ENCODE results near the gene SDK1.

SDK1 gene

GRCh38 chr7:4050126-4050660 lies 749.1 kb downstream of the SDK1 start:
- no peak for TF ChIP-seq CTCF (IDR thresholded peaks at IDR 0.05)
- no peak for DNase-seq (ENCODE audit: low spot score)
- no peak overlapping the region for H3K4me3 ChIP-seq
- no peak overlapping the region for H3K27ac ChIP-seq

GRCh38 chr7:4051696-4052095 lies 750.6 kb downstream of the SDK1 start:
- no peak for TF ChIP-seq CTCF (IDR thresholded peaks at IDR 0.05)
- peak; percentile 63 for DNase-seq (ENCODE audit: low spot score)
- H3K27ac ChIP-seq, result no peak overlapping the region

DNA sequence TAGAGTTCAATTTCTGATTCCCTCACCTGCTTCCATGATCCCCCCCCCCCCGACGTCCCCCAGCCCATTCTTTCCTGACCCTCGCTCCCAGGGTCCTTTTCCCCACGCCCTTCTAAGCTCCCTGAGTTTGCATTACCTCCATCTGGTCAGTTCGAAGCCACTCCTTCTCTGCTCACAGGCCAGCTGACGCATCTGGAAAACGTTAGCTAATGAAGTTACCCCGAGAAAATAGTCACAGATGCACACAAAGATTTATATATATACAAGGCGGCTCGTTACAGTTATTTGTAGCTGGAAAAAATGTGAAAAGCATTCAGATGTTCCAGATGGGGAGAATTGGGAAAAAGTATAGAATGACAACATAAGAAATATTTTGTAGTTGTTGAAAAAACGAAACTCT lies 751.1 kb downstream of the SDK1 start:
- Histone ChIP-seq H3K27ac (no peak overlapping the region), H3K4me3 (no peak overlapping the region)
- TF ChIP-seq CTCF (IDR thresholded peaks at IDR 0.05), result no peak
- DNase-seq (ENCODE audit: low spot score), result no peak

More at GRCh38 chr7:4051696-4052095, 750.6 kb downstream of the SDK1 start:
- no peak overlapping the region for H3K4me3 ChIP-seq

DNA sequence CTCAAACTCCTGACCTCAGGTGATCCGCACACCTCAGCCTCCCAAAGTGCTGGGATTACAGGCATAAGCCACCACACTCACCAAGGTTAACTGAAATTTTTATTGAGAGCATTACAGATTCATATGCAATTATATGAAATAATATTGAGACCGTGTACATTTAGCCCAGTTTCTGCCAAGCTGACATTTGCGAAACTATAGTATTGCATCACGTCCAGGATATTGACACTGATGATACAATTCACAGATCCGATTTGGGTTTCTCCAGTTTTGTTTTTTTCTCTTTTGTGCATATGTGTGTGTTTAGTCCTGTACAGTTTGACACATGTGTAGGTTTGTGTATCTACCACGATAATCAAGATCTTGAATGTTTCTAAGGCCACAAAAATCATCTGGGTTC lies 753.1 kb downstream of the SDK1 start:
- no peak for TF ChIP-seq CTCF (IDR thresholded peaks at IDR 0.05)
- no peak for DNase-seq (ENCODE audit: low spot score)
- Histone ChIP-seq H3K27ac (no peak overlapping the region), H3K4me3 (no peak overlapping the region)

DNA sequence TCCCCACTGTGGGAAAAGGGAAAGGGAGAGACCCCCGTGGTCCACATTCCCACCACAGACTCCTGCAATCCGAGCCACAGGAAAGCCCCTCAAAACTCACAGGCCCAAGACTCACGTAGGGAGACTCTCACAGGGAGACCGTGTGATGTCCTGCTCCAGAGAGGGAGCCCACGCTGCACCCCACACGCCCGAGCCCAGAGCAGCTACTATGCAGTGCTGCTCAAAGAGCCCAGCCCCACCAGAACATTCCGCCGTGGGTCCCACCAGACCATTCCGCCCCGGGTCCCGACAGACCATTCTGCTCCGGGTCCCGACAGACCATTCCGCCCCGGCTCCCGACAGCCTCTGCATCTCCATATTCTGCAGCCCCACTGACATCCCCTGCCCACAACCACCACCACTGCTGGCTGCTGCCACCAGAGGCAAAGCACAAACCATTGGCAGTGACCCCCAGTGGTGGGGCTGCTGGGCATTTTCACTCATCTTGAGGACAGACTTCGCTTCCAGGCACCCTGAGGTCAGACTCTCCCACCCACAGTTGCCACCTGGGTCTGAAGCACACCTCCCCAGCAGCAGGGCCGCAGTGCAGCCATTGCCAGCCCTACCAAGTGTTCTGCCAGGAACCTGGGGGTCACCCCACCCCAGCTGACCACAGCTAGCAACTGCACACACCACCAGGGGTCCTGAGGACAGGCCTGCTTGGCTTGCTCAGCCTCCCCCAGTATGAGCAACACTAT lies 755.7 kb downstream of the SDK1 start:
- Histone ChIP-seq H3K4me3 (no peak overlapping the region), H3K27ac (no peak overlapping the region)
- no peak for DNase-seq (ENCODE audit: low spot score)
- no peak for TF ChIP-seq CTCF (IDR thresholded peaks at IDR 0.05)

DNA sequence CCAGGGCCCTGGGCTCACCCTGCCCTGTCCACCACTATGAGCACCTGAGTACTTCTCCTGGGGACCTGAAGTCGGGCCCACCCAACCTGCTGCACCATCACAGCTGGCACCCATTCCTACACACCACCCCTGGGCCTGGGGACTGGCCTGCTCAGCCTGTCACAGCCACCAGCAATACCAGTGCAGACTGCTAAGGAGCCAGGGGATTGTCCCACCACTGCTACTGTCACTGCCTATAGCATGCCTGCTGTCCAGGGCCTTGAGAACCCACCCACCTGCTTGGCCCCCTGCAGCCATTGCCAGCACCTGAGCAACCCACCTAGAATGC lies 756.2 kb downstream of the SDK1 start:
- no peak for DNase-seq (ENCODE audit: low spot score)
- Histone ChIP-seq H3K4me3 (no peak overlapping the region), H3K27ac (no peak overlapping the region)
- no peak for TF ChIP-seq CTCF (IDR thresholded peaks at IDR 0.05)

GRCh38 chr7:4058158-4058557 lies 757.1 kb downstream of the SDK1 start:
- no peak for DNase-seq (ENCODE audit: low spot score)
- no peak overlapping the region for H3K27ac ChIP-seq
- no peak overlapping the region for H3K4me3 ChIP-seq
- no peak for TF ChIP-seq CTCF (IDR thresholded peaks at IDR 0.05)
